CD4-positive, alpha-beta T cell treated with Interleukin-17A for 4 hours (primary cell): Measurements from ENCODE around the gene TFAP2A.

Source experiments
- DNase-seq: peaks from one replicate; pipeline ENCODE4 v3.0.0-alpha.2; 2020; ENCODE audit warnings: mixed read lengths

TFAP2A gene

DNA sequence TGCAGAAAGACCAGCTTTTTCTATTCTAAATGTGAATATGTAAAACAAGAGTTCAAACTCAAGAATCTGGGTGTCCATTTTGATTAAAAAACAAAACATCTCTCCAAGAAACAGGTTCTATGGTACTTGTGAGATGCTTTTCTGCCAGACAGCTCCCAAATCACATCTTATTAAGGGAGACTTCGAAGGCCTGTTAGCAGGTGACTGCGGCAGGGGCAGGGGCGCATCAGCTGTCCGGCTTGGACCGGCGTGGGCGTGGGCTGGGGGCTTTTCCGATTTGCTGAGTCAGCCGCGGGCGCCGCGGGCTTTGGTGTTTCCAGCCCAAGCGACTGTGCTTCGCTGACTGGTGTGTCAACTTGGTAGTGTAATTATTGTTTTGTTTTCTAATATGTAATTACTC is 32.6 kb downstream of the TFAP2A start:
- no peak for DNase-seq

DNA sequence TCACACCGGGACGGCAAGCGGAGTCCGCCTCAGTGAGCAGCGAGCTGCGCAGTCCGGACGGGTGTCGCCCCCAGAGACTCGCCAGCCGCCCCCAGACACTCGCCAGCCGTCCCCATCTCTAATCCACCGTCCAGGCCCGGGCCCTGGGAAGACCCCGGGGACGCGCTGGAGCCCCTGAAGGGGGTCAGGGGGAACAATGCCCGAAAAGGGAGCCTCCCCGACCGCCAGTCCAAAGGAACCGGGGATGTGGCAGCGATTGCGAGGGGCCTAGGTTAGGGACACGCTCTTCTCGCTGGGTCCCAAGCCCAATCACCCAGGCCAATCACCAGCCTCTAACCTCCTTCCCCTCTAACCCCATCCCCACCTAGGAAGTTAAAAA is 33.1 kb downstream of the TFAP2A start:
- DNase-seq: no peak

GRCh38 chr6:10381133-10381829 is 33.6 kb downstream of the TFAP2A start:
- DNase-seq: no peak

- DNase-seq: no peak
These were observed 39.4 kb downstream of the TFAP2A start for GRCh38 chr6:10375391-10375969.

DNA sequence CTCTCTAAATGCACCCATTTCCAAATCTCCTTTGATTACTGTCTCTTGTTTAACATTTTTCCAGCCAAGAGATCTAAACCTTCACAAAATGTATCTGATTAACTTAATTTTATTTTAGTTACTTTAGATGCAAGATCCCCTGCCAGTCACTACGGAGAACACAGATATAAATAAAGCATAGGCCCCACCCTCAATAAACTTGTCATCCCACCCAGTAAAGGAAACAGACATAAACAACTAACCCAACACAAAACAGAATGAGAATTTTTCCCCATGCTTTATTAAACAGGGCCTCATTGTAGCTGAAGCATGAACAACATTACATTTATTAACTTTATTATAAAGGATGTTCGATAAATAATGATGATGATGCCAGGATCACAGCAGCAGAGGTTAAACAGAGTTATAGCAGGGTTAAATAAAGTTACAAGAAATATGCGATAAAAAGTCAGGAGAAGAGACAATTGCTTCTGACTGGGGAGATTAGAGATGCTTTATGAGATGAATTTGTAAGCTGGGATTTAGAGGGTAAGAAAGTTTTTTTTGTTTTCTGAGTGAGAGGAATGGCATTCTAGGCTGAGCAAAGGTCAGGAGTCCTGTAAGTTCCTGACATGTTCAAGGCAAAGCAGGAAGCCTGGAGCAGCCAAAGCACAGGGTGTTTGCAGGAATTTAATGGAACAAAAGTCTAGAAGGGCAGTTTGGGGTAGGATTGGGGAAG is 41.1 kb downstream of the TFAP2A start:
- no peak for DNase-seq

- DNase-seq: no peak
These were observed 45.0 kb downstream of the TFAP2A start for GRCh38 chr6:10369896-10370295.

DNA sequence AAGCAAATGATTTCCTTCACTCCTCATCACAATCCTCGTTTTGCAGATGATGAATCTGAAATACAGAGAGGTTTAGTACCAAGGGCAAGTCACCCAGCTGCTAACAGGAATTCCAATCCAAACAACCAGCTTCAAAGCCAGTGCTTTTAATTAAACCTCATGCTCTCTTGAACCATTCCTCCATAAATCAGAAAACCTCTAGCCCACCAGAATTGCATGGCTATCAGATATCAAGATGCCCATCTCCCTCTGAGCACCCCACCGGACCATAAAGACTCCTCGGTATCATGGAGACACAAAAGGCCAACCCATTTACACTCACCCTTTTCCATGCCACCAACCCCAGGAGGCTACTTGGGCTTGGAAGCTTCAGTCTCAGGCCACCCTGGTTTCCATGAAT is 46.0 kb downstream of the TFAP2A start:
- no peak for DNase-seq

GRCh38 chr6:10363911-10364310 is 51.0 kb downstream of the TFAP2A start:
- no peak for DNase-seq

DNA sequence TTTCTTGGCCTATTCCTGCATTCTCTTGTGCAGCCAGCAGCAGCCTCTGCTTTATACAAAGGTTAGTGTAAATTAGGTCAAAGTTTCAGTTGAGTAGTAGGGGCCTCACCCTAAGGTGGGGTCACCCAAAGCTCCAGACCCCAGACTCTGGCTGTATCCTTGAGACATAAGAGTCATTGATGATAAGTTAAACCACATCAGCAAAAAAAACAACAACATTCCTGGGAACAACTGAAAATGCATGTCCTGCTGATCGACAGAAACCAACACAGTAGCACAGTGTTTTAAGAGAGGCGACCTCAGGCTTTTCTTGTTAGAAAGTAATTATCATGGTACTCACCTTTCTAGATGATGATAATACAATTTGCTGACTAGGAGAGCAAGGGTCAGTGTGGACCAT is 52.6 kb downstream of the TFAP2A start:
- no peak for DNase-seq

DNA sequence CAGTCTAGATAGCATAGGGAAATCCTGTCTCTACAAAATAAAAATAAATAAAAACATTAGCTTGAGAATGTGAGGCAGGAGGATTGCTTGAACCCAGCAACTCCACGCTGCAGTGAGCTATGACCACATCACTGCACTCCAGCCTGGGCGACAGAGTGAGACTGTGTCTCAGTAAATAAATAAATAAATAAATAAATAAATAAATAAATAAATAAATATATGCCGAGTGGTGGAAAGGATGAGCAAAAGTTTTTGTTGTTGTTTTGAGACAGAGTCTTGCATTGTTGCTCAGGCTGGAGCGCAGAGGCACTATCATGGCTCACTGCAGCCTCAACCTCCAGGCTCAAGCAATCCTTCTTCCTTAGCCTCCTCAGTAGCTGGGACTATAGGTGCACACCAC is 53.4 kb downstream of the TFAP2A start:
- DNase-seq: no peak

DNA sequence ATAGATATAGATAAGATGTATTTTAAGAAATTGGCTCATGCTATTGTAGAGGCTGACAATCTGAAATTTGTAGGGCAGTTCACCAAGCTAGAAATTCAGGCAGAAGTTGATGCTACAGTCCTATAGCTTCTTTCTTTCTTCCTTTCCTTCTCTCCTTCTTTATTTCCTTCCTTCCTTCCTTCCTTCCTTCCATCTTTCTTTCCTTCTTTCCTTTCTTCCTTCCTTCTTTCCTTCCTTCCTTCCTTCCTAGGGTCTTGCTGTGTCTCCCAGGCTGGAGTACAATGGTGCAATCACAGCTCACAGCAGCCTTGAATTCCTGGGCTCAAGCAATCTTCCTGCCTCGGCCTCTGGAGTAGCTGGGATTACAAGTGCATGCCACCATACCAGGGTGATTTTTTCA is 55.3 kb downstream of the TFAP2A start:
- DNase-seq: no peak

- no peak for DNase-seq
These were observed 59.7 kb downstream of the TFAP2A start for GRCh38 chr6:10355115-10355702.

DNA sequence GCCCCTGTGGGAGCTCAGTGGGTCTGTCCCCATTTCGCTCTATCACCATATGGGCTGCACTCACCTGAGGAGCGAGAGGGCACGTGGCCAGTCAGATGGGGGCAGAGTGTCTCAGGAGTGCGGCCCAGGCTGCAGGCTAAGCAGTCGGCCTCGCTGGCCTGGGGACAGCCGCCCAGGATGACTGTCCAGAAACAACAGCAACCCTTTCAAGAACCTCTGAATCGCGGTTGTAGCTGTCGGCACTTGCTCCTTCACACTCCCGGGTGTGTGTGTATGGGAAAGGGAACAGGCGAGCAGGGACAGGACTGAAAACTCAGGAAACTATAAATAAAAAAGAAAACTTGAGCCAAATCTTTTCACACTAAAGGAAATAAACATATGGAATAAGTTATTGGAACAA is 63.1 kb downstream of the TFAP2A start:
- no peak for DNase-seq

GRCh38 chr6:10350720-10351119 is 64.2 kb downstream of the TFAP2A start:
- no peak for DNase-seq

DNA sequence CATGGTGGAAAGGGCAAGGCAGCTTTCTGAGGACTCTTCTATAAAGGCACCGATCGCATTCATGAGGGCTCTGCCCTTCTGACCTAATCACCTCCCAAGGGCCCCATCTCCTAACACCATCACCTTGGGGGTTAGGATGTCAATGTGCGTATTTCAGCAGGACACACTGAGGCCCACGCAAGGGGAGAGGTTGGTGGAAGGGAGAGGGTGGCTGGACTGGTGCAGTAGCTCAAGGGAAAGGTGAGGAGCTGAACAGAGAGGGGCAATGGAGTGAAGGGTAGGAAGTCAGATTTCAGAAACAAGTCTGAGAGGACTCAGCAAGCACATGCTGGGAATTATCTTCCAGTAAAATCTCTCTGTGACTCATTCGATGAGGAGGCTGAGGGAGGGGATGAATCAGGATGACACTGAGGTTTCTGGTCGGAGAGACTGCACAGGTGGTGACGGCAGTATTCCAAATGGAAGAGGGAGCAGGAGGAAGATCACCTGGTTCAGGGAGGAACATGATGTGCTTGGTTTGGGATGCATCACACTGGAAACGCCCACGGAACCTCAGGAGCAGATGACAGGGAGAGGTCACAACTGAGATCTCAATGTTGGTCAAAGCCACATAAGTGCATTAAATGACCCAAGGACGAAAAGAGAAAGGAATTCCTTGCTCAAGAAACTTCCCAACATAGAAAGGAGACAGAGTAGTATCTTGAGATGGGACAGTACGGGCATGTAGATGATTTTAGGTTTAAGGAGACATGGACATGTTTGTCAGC is 67.1 kb downstream of the TFAP2A start:
- no peak for DNase-seq
